HUES48 (cell line): ENCODE data around the gene HNRNPUL1.

Experiments
- H3K27ac ChIP-seq: one replicate; pipeline ENCODE4 v1.7.0; 2013; ENCODE audit warnings: low read depth, low read length, inconsistent platforms
- H3K27me3 ChIP-seq: 2 replicates; pipeline ENCODE4 v1.6.1; 2013; ENCODE audit warnings: mild to moderate bottlenecking, low read length; ENCODE audit not compliant: control insufficient read depth, insufficient read depth
- H3K36me3 ChIP-seq: 2 replicates; pipeline ENCODE4 v1.6.1; 2013; ENCODE audit warnings: low read length; ENCODE audit not compliant: control insufficient read depth, insufficient read depth
- H3K4me1 ChIP-seq: 2 replicates; pipeline ENCODE4 v1.6.1; 2013; ENCODE audit warnings: mild to moderate bottlenecking, low read length; ENCODE audit not compliant: control insufficient read depth, insufficient read depth
- H3K4me3 ChIP-seq: 2 replicates; pipeline ENCODE4 v1.5.1; 2013; ENCODE audit warnings: mild to moderate bottlenecking, low read depth, low read length
- H3K9ac ChIP-seq: 2 replicates; pipeline ENCODE4 v1.6.1; 2013; ENCODE audit warnings: mild to moderate bottlenecking, low read depth, low read length, moderate library complexity
- H3K9me3 ChIP-seq: 2 replicates; pipeline ENCODE4 v1.6.1; 2013; ENCODE audit warnings: low read length; ENCODE audit not compliant: control insufficient read depth, insufficient read depth

HNRNPUL1 gene

DNA sequence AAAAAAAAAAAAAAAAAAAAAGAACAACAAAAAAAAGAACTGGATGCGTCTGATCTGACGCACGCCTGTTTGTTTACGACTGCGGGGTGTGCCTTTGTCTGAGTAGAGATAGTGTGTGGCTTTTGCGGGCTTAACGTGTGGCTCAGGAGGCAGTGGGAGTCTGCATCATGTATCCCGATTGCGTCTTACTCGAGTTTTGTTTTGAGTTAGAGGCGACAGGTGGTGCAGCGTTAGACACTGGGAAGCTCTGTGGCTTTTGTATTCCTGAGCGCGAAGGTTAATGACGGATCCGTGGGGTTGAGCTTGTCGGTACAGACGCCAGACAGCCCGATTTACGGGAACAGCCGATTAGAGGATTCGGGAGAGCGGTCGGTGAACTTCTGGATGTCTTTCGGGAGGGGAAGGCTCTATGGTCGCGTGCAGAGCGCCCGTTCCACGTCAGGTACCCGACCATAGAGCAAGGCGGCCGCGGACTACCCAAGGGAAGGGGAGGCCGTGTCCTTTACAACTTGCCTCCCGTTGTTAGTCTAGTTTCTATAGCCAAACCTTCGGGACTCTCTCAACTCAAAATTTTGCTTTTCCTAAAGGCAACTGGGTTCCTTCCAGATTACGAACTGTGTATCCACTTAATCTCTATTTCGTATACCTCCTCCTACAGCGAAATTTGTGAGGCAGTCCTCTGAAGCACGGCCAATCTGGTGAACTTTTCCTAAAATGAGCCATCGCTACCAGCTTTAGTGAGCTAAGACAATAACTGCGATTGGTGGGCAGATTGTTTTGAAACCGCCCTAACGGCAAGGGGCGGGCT is 926 bp upstream of the HNRNPUL1 start:
- peak overlapping the region; percentile 99 for H3K27ac ChIP-seq
- H3K4me1 ChIP-seq: peaks cover 6% of the 10 kb centered on the region; the same call in 1 of the 2 replicates
- H3K9me3 ChIP-seq: no peaks in the 10 kb centered on the region
- peaks cover 28% of the 10 kb centered on the region for H3K36me3 ChIP-seq
- no peaks in the 10 kb centered on the region for H3K27me3 ChIP-seq
- H3K9ac ChIP-seq: peak overlapping the region; percentile 87
- peak overlapping the region; percentile 85 for H3K4me3 ChIP-seq

GRCh38 chr19:41264581-41265394 is 616 bp downstream of the HNRNPUL1 start:
- Histone ChIP-seq H3K27me3 (no peaks in the 10 kb centered on the region), H3K4me3 (peak overlapping the region; percentile 87), H3K27ac (peak overlapping the region; percentile 99), H3K4me1 (peaks cover 6% of the 10 kb centered on the region; the same call in 1 of the 2 replicates), H3K9me3 (no peaks in the 10 kb centered on the region), H3K9ac (peak overlapping the region; percentile 99), H3K36me3 (peaks cover 28% of the 10 kb centered on the region)

- H3K36me3 ChIP-seq: peaks cover 35% of the 10 kb centered on the region
These were observed 1.4 kb downstream of the HNRNPUL1 start for GRCh38 chr19:41265395-41266153.

DNA sequence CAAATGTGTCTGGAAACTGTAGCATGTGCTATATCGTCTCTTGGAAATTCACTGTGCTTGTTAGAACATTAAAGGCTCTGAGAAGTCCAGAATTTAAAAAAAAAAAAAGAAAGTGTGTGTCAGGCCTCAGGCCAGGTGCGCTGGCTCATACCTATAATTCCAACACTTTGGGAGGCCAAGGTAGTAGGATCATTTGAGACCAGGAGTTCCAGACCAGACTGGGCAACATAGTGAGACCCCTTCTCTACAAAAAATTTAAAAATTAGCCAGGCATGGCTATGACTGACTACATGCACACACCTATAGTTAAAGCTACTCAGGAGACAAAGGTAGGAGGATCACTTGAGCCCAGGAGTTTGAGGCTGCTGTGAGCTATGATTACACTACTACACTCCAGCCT is 4.9 kb downstream of the HNRNPUL1 start:
- Histone ChIP-seq H3K36me3 (peaks cover 70% of the 10 kb centered on the region), H3K9me3 (no peaks in the 10 kb centered on the region), H3K27me3 (no peaks in the 10 kb centered on the region), H3K4me3 (no peak overlapping the region), H3K9ac (no peak overlapping the region), H3K4me1 (peaks cover 6% of the 10 kb centered on the region; the same call in 1 of the 2 replicates), H3K27ac (no peak overlapping the region)

More at GRCh38 chr19:41265395-41266153, 1.4 kb downstream of the HNRNPUL1 start:
- no peaks in the 10 kb centered on the region for H3K9me3 ChIP-seq
- peak overlapping the region; percentile 99 for H3K9ac ChIP-seq
- H3K4me3 ChIP-seq: peak overlapping the region; percentile 87
- H3K27me3 ChIP-seq: no peaks in the 10 kb centered on the region
- H3K4me1 ChIP-seq: peaks cover 6% of the 10 kb centered on the region; the same call in 1 of the 2 replicates
- H3K27ac ChIP-seq: peak overlapping the region; percentile 99

DNA sequence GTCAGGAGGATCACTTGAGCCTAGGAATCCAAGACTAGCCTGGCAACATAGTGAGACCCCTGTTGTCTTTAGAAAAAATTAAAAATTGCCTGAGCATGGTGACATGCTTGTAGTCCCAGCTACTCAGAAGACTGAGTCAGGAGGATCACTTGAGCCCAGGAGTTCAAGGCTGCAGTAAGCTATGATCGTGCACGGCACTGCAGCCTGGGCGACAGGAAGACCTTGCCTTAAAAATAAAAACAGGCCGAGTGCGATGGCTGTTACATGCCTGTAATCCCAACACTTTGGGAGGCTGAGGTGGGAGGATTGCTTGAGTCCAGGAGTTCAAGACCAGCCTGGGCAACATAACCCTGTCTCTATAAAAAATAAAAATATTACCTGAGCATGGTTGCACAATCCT is 5.4 kb downstream of the HNRNPUL1 start:
- Histone ChIP-seq H3K4me3 (no peak overlapping the region), H3K4me1 (peaks cover 6% of the 10 kb centered on the region; the same call in 1 of the 2 replicates), H3K27ac (no peak overlapping the region), H3K36me3 (peaks cover 75% of the 10 kb centered on the region), H3K9me3 (no peaks in the 10 kb centered on the region), H3K27me3 (no peaks in the 10 kb centered on the region), H3K9ac (no peak overlapping the region)

DNA sequence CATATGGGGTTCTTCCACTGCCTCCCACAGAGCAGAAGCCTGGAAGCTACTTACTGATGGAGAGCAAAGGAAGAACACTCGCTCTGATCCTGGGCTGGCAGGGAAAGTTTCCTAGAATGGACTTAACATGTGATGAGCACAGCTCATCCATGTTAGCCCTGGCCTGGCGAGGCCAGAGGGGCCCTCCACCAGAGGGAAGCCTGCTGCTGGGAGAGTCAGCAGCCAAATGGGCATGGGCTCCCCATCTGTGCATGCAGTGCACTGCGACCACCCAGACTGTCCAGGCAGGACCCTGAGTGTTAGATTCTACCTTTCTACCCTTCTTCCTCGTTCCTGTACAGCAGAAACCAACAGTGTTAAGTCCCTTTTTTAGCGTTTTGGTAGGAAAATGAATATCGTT is 8.9 kb downstream of the HNRNPUL1 start:
- no peak overlapping the region for H3K27ac ChIP-seq
- peaks cover 98% of the 10 kb centered on the region for H3K36me3 ChIP-seq
- H3K4me3 ChIP-seq: no peak overlapping the region
- no peaks in the 10 kb centered on the region for H3K9me3 ChIP-seq
- no peaks in the 10 kb centered on the region for H3K4me1 ChIP-seq
- no peak overlapping the region for H3K9ac ChIP-seq
- H3K27me3 ChIP-seq: no peaks in the 10 kb centered on the region

DNA sequence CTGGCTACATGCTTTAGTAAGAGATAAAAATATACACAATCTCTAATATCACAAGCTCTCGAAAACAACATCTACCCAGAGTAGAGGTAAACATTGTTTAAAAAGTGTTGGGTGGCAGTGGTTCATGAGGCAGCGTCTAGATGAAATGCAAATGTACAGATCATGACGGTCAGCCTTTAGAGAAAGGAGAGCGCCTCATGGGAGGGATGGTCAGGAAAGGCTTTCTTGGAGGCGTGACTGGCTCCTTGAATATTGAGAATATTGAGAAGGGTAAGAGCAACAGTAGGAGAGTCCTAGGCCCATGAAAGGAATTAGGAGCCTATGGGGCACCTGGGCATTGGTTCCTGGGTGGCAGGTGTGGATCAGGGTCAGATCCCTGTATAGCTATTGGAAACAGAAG is 10.6 kb downstream of the HNRNPUL1 start:
- no peak overlapping the region for H3K9ac ChIP-seq
- H3K27ac ChIP-seq: no peak overlapping the region
- no peaks in the 10 kb centered on the region for H3K9me3 ChIP-seq
- peaks cover 99% of the 10 kb centered on the region for H3K36me3 ChIP-seq
- H3K4me1 ChIP-seq: no peaks in the 10 kb centered on the region
- H3K4me3 ChIP-seq: no peak overlapping the region
- no peaks in the 10 kb centered on the region for H3K27me3 ChIP-seq

GRCh38 chr19:41276231-41276630 is 12.1 kb downstream of the HNRNPUL1 start:
- Histone ChIP-seq H3K9me3 (no peaks in the 10 kb centered on the region), H3K36me3 (peaks cover 99% of the 10 kb centered on the region), H3K9ac (no peak overlapping the region), H3K4me1 (no peaks in the 10 kb centered on the region), H3K27ac (no peak overlapping the region), H3K27me3 (no peaks in the 10 kb centered on the region), H3K4me3 (no peak overlapping the region)

GRCh38 chr19:41278478-41278877 is 14.3 kb downstream of the HNRNPUL1 start:
- no peak overlapping the region for H3K27ac ChIP-seq
- no peak overlapping the region for H3K9ac ChIP-seq
- H3K36me3 ChIP-seq: peaks cover 97% of the 10 kb centered on the region
- no peaks in the 10 kb centered on the region for H3K4me1 ChIP-seq
- H3K4me3 ChIP-seq: no peak overlapping the region
- H3K9me3 ChIP-seq: no peaks in the 10 kb centered on the region
- no peaks in the 10 kb centered on the region for H3K27me3 ChIP-seq

- Histone ChIP-seq H3K9ac (no peak overlapping the region), H3K9me3 (no peaks in the 10 kb centered on the region), H3K36me3 (peaks cover 98% of the 10 kb centered on the region), H3K27ac (peak overlapping the region; percentile 16), H3K4me3 (no peak overlapping the region), H3K27me3 (no peaks in the 10 kb centered on the region), H3K4me1 (peaks cover 8% of the 10 kb centered on the region; the same call in 1 of the 2 replicates)
These were observed 24.7 kb downstream of the HNRNPUL1 start for GRCh38 chr19:41288673-41289530.
